Coronary artery (tissue), 2 donors: Measurements from ENCODE around the gene FAM98B.
A peak's percentile ranks its signal among the peaks of the same experiment; 100 is the strongest.

Source experiments
- DNase-seq: peaks from one replicate; pipeline ENCODE4 v3.0.0-alpha.2; 2017; ENCODE audit warnings: low spot score
- H3K27ac ChIP-seq, 2 donors: fragments of 200-600 bp; sonication (generic); one replicate each; pipeline ENCODE4 v1.5.1; 2016 to 2019
- H3K4me3 ChIP-seq: fragments of 200-600 bp; sonication (generic); 2 replicates; pipeline ENCODE4 v1.5.1; 2016; ENCODE audit warnings: mild to moderate bottlenecking, moderate library complexity
- CTCF ChIP-seq: fragments of 200-600 bp; sonication (generic); IDR thresholded peaks from one replicate; pipeline ENCODE4 v1.5.1; 2019; ENCODE audit warnings: antibody characterized with exemption

The FAM98B gene

GRCh38 chr15:38533926-38534325 lies 80.0 kb downstream of the FAM98B start:
- no peak for DNase-seq
- no peak overlapping the region for H3K27ac ChIP-seq
- no peak overlapping the region for H3K4me3 ChIP-seq
- TF ChIP-seq CTCF, result no peak

GRCh38 chr15:38534691-38535090 lies 80.8 kb downstream of the FAM98B start:
- TF ChIP-seq CTCF, result no peak
- H3K27ac ChIP-seq, result no peak overlapping the region
- no peak for DNase-seq
- H3K4me3 ChIP-seq, result no peak overlapping the region

- peak overlapping the region in 1 of 2 donors; percentile 22 for H3K27ac ChIP-seq
- no peak for DNase-seq
- no peak overlapping the region for H3K4me3 ChIP-seq
- no peak for TF ChIP-seq CTCF
Measured at GRCh38 chr15:38535491-38536200, 81.7 kb downstream of the FAM98B start.

- Histone ChIP-seq H3K4me3 (no peak overlapping the region), H3K27ac (peak overlapping the region in 1 of 2 donors; percentile 22)
- DNase-seq, result no peak
- no peak for TF ChIP-seq CTCF
Measured at GRCh38 chr15:38536201-38536676, 82.3 kb downstream of the FAM98B start.
